HG03520 (cell line): ENCODE data around the gene SPATA17.
"Not testable (repeated sequence)": the region's sequence is repeated elsewhere in the genome, so short reads cannot be mapped to it uniquely, and the experiment has no call there.

Experiments
- ATAC-seq: cut with Tn5 transposase; IDR thresholded peaks from one replicate; pipeline ENCODE4 v1.9.1; 2021; ENCODE audit warnings: mild to moderate bottlenecking, moderate library complexity; ENCODE audit not compliant: unreplicated experiment

The SPATA17 gene

GRCh38 chr1:217630711-217631591 lies at the start of gene SPATA17, which contains the start of gene GPATCH2:
TSS of gene SPATA17 (plus strand) at chr1:217631344. CDS start at chr1:217631379, 35 bp downstream.
TSS of gene GPATCH2 (minus strand) at chr1:217631090. CDS start at chr1:217630971, 119 bp downstream.
- peak; percentile 95 for ATAC-seq

GRCh38 chr1:217584286-217584811 lies 46.8 kb upstream of the SPATA17 start:
- not testable (repeated sequence) for ATAC-seq

- no peak for ATAC-seq
Observed at GRCh38 chr1:217585577-217585976, 45.6 kb upstream of the SPATA17 start.

- no peak for ATAC-seq
Observed at GRCh38 chr1:217586586-217586985, 44.6 kb upstream of the SPATA17 start.

- ATAC-seq: no peak
Observed at GRCh38 chr1:217590598-217590997, 40.5 kb upstream of the SPATA17 start.

- ATAC-seq: no peak
Observed at GRCh38 chr1:217599154-217599553, 32.0 kb upstream of the SPATA17 start.

- no peak for ATAC-seq
Observed at GRCh38 chr1:217602380-217602779, 28.8 kb upstream of the SPATA17 start.

GRCh38 chr1:217605390-217605789 lies 25.8 kb upstream of the SPATA17 start:
- no peak for ATAC-seq

GRCh38 chr1:217614200-217614712 lies 16.9 kb upstream of the SPATA17 start:
- no peak for ATAC-seq

GRCh38 chr1:217617126-217617525 lies 14.0 kb upstream of the SPATA17 start:
- ATAC-seq: no peak

- ATAC-seq: peak; percentile 100
Observed at GRCh38 chr1:217620814-217621213, 10.3 kb upstream of the SPATA17 start.

- ATAC-seq: no peak
Observed at GRCh38 chr1:217622042-217622441, 9.1 kb upstream of the SPATA17 start.

GRCh38 chr1:217626321-217626720 lies 4.8 kb upstream of the SPATA17 start:
- no peak for ATAC-seq

GRCh38 chr1:217627431-217627830 lies 3.7 kb upstream of the SPATA17 start:
- no peak for ATAC-seq

GRCh38 chr1:217642455-217642854 lies 11.3 kb downstream of the SPATA17 start:
- ATAC-seq: no peak

- ATAC-seq: no peak
Observed at GRCh38 chr1:217647791-217648190, 16.6 kb downstream of the SPATA17 start.

GRCh38 chr1:217650674-217651073 lies 19.5 kb downstream of the SPATA17 start:
- ATAC-seq: no peak

- peak; percentile 62 for ATAC-seq
Observed at GRCh38 chr1:217660353-217661062, 29.4 kb downstream of the SPATA17 start.

- no peak for ATAC-seq
Observed at GRCh38 chr1:217661407-217661806, 30.3 kb downstream of the SPATA17 start.

GRCh38 chr1:217668351-217668940 lies 37.3 kb downstream of the SPATA17 start:
- no peak for ATAC-seq

- ATAC-seq: peak; percentile 69
Observed at GRCh38 chr1:217673387-217673786, 42.2 kb downstream of the SPATA17 start.
